Neural cell (in vitro differentiated cells): ENCODE results near the gene NIPSNAP2. TPM values are rescaled to one million over a fixed set of nuclear protein-coding genes. Genes with fewer than 3 reads are reported as not detected.

Experiments
- H2AFZ ChIP-seq: fragments of 200-600, 300-800 bp; sonication (generic), shearing (Covaris generic); 2 replicates; pipeline ENCODE4 v1.6.0; 2014; ENCODE audit warnings: low read depth, mild to moderate bottlenecking, antibody characterized with exemption, low read length, moderate library complexity
- H3F3A ChIP-seq: fragments of 200-600 bp; shearing (Covaris generic); 2 replicates; pipeline ENCODE4 v1.6.1; 2016; ENCODE audit warnings: mild to moderate bottlenecking, moderate library complexity, mixed read lengths, antibody characterized with exemption, low read length; ENCODE audit not compliant: insufficient read depth, poor library complexity, severe bottlenecking
- H3K27ac ChIP-seq: fragments of 200-600, 300-800 bp; sonication (generic), shearing (Covaris generic); 2 replicates; pipeline ENCODE4 v1.5.1; 2014; ENCODE audit warnings: mild to moderate bottlenecking, low read length, moderate library complexity
- H3K27me3 ChIP-seq: fragments of 300-800, 200-600 bp; sonication (generic), shearing (Covaris generic); 2 replicates; pipeline ENCODE4 v1.6.0; 2014; ENCODE audit warnings: mild to moderate bottlenecking, low read depth, low read length, moderate library complexity; ENCODE audit not compliant: insufficient read depth
- H3K36me3 ChIP-seq: fragments of 300-800, 200-600 bp; sonication (generic), shearing (Covaris generic); 2 replicates; pipeline ENCODE4 v1.5.1; 2014; ENCODE audit warnings: mild to moderate bottlenecking, antibody characterized with exemption, low read length, moderate library complexity; ENCODE audit not compliant: insufficient read depth
- H3K4me2 ChIP-seq: fragments of 300-800, 200-600 bp; sonication (generic), shearing (Covaris generic); 2 replicates; pipeline ENCODE4 v1.6.0; 2014; ENCODE audit warnings: mild to moderate bottlenecking, low read length
- H3K4me3 ChIP-seq: fragments of 300-800, 200-600 bp; sonication (generic), shearing (Covaris generic); 2 replicates; pipeline ENCODE4 v1.5.1; 2014; ENCODE audit warnings: mild to moderate bottlenecking, low read length, moderate library complexity
- H3K79me2 ChIP-seq: fragments of 200-600 bp; shearing (Covaris generic); replicated peaks from 2 replicates; pipeline ENCODE4 v1.6.0; 2014; ENCODE audit warnings: mild to moderate bottlenecking, low read length, moderate library complexity; ENCODE audit not compliant: insufficient read depth
- H3K9ac ChIP-seq: fragments of 300-800, 200-600 bp; sonication (generic), shearing (Covaris generic); 2 replicates; pipeline ENCODE4 v1.6.1; 2016; ENCODE audit warnings: mild to moderate bottlenecking, low read length, mixed read lengths
- H3K9me2 ChIP-seq: fragments of 200-600 bp; shearing (Covaris generic); 2 replicates; pipeline ENCODE4 v1.6.1; 2016; ENCODE audit warnings: mild to moderate bottlenecking, low read length, mixed read lengths; ENCODE audit not compliant: insufficient read depth
- H3K9me3 ChIP-seq: fragments of 200-600, 300-800 bp; sonication (generic), shearing (Covaris generic); 2 replicates; pipeline ENCODE4 v1.6.1; 2016; ENCODE audit warnings: mild to moderate bottlenecking, mixed run types, low read length, moderate library complexity, mixed read lengths
- H4K20me1 ChIP-seq: fragments of 200-600 bp; shearing (Covaris generic); 2 replicates; pipeline ENCODE4 v1.6.1; 2016; ENCODE audit warnings: mild to moderate bottlenecking, mixed run types; ENCODE audit not compliant: insufficient read depth
- CTCF ChIP-seq: fragments of 450-650 bp; IDR thresholded peaks from 2 replicates; pipeline ENCODE4 v1.5.1; 2014; ENCODE audit warnings: antibody characterized with exemption, mild to moderate bottlenecking, moderate library complexity; ENCODE audit not compliant: poor library complexity, severe bottlenecking
- EP300 ChIP-seq: fragments of 450-650 bp; conservative IDR thresholded peaks from 2 replicates; pipeline ENCODE4 v1.6.1; 2014; ENCODE audit warnings: antibody characterized with exemption, mild to moderate bottlenecking, moderate library complexity; ENCODE audit not compliant: poor library complexity, severe bottlenecking
- EZH2 ChIP-seq: fragments of 200-600, 300-800 bp; shearing (Covaris generic), sonication (generic); IDR thresholded peaks from 2 replicates; pipeline ENCODE4 v1.6.1; 2014; ENCODE audit warnings: antibody characterized with exemption, low read length, borderline replicate concordance, mild to moderate bottlenecking; ENCODE audit not compliant: insufficient read depth, poor library complexity, severe bottlenecking
- MXI1 ChIP-seq: fragments of 450-650 bp; conservative IDR thresholded peaks from 2 replicates; pipeline ENCODE4 v1.6.1; 2014; ENCODE audit warnings: antibody characterized with exemption, mild to moderate bottlenecking; ENCODE audit not compliant: poor library complexity, severe bottlenecking
- POLR2AphosphoS5 ChIP-seq: IDR thresholded peaks from 2 replicates; pipeline ENCODE4 v1.6.1; 2012
- RAD21 ChIP-seq: fragments of 450-650 bp; conservative IDR thresholded peaks from 2 replicates; pipeline ENCODE4 v1.6.1; 2014; ENCODE audit warnings: antibody characterized with exemption, mild to moderate bottlenecking, moderate library complexity
- SMC3 ChIP-seq: fragments of 450-650 bp; conservative IDR thresholded peaks from 2 replicates; pipeline ENCODE4 v1.6.1; 2014; ENCODE audit warnings: antibody characterized with exemption, mild to moderate bottlenecking, moderate library complexity; ENCODE audit not compliant: poor library complexity
- TAF1 ChIP-seq: IDR thresholded peaks from 2 replicates; pipeline ENCODE4 v1.6.1; 2012; ENCODE audit warnings: low read depth
- polyA plus RNA-seq: library from polyadenylated mRNA; depleted of rRNA; stranded (reverse); fragments of >200 nt; gene quantifications from 2 replicates; pipeline ENCODE4 v1.2.3, GENCODE V29; 2014
- TF ChIP-seq, protein P1 (sequence below): IDR thresholded peaks from 2 replicates; pipeline ENCODE4 v1.6.1; 2012; ENCODE audit warnings: borderline replicate concordance

The NIPSNAP2 gene
- polyA plus RNA-seq, 1 donor from 2014 or later = 87.0 TPM

DNA sequence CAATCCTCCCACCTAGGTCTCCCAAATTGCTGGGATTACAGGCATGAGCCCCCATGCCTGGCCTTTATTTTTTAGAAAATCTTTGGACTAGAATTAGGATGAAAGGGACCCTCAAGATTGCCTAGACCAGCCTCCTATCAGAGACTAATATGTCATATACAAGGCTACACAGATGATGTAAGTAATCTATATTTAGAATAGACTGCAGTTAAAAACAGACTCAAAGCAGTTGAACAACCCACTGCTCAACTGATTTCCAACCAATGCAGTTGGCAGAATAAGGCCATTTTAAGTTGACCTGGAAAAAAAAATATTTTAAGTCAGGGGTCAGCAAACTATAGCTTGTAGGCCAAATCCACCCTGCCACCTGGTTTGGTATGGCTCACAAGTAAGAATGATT is 59.1 kb downstream of the NIPSNAP2 start:
- no peak for TF ChIP-seq TAF1
- TF ChIP-seq, protein P1, sequence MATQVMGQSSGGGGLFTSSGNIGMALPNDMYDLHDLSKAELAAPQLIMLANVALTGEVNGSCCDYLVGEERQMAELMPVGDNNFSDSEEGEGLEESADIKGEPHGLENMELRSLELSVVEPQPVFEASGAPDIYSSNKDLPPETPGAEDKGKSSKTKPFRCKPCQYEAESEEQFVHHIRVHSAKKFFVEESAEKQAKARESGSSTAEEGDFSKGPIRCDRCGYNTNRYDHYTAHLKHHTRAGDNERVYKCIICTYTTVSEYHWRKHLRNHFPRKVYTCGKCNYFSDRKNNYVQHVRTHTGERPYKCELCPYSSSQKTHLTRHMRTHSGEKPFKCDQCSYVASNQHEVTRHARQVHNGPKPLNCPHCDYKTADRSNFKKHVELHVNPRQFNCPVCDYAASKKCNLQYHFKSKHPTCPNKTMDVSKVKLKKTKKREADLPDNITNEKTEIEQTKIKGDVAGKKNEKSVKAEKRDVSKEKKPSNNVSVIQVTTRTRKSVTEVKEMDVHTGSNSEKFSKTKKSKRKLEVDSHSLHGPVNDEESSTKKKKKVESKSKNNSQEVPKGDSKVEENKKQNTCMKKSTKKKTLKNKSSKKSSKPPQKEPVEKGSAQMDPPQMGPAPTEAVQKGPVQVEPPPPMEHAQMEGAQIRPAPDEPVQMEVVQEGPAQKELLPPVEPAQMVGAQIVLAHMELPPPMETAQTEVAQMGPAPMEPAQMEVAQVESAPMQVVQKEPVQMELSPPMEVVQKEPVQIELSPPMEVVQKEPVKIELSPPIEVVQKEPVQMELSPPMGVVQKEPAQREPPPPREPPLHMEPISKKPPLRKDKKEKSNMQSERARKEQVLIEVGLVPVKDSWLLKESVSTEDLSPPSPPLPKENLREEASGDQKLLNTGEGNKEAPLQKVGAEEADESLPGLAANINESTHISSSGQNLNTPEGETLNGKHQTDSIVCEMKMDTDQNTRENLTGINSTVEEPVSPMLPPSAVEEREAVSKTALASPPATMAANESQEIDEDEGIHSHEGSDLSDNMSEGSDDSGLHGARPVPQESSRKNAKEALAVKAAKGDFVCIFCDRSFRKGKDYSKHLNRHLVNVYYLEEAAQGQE = no peak
- no peak overlapping the region for H2AFZ ChIP-seq
- no peaks in the 10 kb centered on the region for H4K20me1 ChIP-seq
- H3K27ac ChIP-seq = no peak overlapping the region
- no peak overlapping the region for H3K4me2 ChIP-seq
- no peak overlapping the region for H3K9ac ChIP-seq
- no peaks in the 10 kb centered on the region for H3K27me3 ChIP-seq
- no peaks in the 10 kb centered on the region for H3F3A ChIP-seq
- H3K9me2 ChIP-seq = no peaks in the 10 kb centered on the region
- no peaks in the 10 kb centered on the region for H3K79me2 ChIP-seq
- H3K36me3 ChIP-seq = no peaks in the 10 kb centered on the region
- H3K4me3 ChIP-seq = no peak overlapping the region
- H3K9me3 ChIP-seq = no peaks in the 10 kb centered on the region

DNA sequence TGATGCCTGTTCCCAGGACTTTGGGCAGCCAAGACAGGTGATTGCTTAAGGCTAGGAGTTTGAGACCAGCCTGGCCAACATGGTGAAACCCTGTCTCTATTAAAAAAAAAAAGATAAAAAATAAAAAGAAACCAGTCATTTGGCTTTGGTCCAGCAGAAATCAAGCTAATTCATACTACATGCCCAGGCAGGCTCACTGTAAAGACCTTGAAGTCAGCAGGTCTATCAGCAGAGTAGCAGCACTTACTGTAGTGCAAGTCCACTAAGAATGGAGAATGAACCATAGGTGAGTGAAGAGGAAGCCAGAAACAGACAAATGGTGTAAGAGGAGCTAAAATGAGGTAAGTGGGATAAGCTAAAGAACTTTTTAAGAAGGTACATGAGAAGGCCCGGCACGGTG is 62.2 kb downstream of the NIPSNAP2 start:
- no peak overlapping the region for H3K27ac ChIP-seq
- no peak overlapping the region for H3K4me3 ChIP-seq
- no peak for TF ChIP-seq EP300
- no peak for TF ChIP-seq SMC3
- TF ChIP-seq MXI1 = no peak
- TF ChIP-seq RAD21 = no peak
- TF ChIP-seq, protein P1 = no peak
- TF ChIP-seq POLR2AphosphoS5 = no peak
- TF ChIP-seq TAF1 = no peak
- TF ChIP-seq EZH2 = no peak
- no peak for TF ChIP-seq CTCF
- H2AFZ ChIP-seq = no peak overlapping the region
- no peaks in the 10 kb centered on the region for H3K9me2 ChIP-seq
- H3F3A ChIP-seq = no peaks in the 10 kb centered on the region
- H3K4me2 ChIP-seq = no peak overlapping the region
- H3K9me3 ChIP-seq = no peaks in the 10 kb centered on the region
- H4K20me1 ChIP-seq = no peaks in the 10 kb centered on the region
- no peaks in the 10 kb centered on the region for H3K27me3 ChIP-seq
- H3K36me3 ChIP-seq = no peaks in the 10 kb centered on the region
- no peak overlapping the region for H3K9ac ChIP-seq
- H3K79me2 ChIP-seq = no peaks in the 10 kb centered on the region
